GM19043 (cell line): ENCODE measurements around the gene HSPB3.
"Not testable (repeated sequence)": the region's sequence is repeated elsewhere in the genome, so short reads cannot be mapped to it uniquely, and the experiment has no call there.

Source experiments
- ATAC-seq: cut with Tn5 transposase; IDR thresholded peaks from one replicate; pipeline ENCODE4 v1.9.1; 2021; ENCODE audit warnings: low read depth; ENCODE audit not compliant: unreplicated experiment

The HSPB3 gene

DNA sequence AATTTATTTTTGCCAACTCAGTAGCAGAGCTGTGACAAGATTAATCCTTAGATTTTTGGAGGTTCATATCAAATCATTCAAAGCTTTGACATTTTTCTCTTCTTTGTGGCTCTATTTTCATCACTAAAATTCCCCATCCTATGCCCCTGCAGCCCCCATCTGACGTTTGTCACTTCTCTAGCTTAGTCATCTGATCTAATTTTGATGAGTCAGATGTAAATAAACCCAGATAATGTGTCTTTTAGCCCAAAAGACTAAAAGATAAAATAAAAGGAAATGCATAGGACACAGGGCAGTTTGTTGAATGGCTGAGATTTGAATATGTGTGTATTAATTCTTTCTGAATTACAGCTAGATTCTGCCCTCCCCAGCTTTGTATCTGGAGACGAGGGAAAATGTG is 897 bp upstream of the HSPB3 start:
- no peak for ATAC-seq

DNA sequence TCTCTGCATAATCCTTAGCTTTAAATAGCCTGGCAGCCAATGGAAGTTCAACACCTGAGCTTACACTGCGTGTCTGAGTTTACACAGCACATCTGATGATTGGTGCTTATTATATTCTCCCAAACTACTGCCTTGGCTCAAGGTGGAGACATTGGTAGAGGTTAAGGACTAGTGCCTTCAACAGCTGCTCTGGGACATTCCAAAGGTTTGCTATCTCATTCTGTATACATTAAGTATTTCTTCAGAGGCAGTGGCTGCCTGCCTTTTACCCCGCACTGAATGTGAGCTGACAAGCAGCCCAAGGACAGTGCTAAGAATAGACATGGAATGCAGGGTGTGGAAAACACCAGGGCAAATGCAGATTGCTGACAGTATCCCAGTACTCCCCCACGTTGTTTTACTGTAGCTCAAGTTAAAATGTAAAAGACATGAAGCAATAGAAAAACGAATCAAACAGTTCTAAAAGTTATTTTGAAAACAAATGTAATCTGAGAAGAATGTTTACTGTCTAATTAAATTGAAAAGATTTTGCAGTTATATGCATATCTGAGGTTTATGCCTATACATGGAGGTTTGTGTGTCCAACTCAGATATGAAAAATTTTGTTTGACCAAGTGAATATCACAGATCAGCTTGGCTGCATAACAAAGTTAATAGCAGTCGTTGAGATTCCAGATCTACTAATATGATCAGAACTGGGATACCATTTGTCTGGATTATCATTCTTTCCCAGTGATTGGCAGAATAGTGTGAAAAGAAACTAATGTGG is 1.8 kb downstream of the HSPB3 start:
- ATAC-seq: no peak

DNA sequence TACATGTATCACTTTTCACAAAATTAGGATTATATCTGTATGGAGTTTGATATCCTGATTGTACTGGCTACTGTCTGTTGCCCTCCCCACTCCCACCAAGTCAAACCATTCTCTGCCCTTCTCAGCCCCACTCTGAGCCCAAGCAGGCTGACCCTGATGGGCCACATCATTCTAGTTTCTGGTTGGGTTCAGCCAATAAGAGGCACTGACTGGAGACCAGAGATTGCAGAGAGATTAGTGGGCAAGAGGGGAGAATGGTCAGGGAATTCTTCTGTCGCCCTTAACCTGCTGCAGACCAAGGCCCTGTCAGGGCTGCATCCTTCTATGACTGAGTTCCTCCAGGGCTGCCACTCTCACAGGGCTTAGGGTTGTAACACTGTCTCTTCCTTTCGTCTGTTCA is 2.7 kb downstream of the HSPB3 start:
- ATAC-seq: no peak

DNA sequence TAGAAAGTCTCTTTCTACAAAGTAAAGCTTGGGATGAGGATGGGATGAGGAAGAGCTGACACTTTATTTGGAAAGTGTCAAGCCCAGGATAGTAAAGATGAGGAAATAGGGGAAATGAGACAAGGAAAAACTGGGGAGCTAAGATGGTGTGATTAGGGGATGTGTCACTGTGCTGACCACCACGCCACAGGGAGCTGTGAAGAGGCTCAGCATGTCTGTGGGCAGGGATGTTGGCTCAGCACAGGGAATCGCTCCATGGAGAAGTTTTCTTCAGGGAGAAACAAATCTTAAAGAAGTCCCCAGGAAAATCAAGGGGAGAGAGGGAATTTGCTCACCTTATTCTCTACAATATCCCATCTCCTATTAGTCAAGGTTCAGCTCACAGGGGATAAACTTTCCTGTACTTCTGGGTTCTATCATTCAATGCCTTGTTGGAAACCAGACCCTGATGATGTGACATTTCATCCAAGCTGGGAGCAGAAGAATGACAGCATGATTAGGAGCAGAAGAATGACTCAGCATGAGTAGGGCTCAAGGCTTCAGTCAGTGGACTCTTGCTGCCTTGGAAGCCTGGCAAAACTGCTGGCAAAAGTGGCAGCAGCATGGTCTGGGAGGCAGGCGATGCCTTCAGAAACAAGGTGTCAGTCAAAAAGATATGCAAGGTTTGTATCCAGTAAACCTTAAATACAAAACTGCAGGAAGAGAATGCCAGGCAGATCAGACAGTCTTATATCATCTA is 4.9 kb downstream of the HSPB3 start:
- ATAC-seq: no peak

DNA sequence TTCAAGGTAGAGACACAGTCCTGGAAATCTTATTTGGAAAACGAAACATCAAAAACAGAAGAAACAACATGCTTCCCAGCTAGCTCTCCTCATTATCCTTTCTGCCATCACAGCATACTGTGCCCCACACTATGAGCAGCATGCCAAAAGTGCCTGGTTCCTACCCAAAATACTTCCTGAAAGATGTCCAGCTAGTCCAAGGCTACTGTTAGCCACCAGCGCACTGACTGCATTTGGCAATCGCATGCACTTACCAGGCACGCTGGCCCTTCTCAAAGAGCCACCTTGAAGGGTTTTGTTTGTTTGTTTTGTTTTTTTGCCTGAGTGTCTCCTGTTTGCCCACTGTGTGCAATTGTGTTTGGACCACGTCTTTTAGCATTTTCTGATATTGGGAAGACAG is 6.8 kb downstream of the HSPB3 start:
- ATAC-seq: no peak

DNA sequence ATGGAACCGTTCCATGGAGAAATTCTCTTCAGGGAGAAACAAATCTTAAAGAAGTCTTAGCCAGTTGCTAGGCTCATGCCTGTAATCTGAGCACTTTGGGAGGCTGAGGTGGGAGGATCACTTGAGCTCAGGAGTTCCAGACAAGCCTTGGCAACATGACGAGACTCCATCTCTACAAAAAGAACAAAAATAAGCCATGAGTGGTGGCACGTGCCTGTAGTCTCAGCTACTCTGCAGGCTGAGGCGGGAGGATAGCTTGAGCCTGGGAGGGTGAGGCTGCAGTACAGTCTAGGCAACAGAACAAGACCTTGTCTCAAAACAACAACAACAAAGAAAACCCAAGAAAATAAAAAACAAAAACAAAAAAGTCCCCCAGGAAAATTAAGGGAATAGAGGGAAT is 8.2 kb downstream of the HSPB3 start:
- ATAC-seq: no peak

DNA sequence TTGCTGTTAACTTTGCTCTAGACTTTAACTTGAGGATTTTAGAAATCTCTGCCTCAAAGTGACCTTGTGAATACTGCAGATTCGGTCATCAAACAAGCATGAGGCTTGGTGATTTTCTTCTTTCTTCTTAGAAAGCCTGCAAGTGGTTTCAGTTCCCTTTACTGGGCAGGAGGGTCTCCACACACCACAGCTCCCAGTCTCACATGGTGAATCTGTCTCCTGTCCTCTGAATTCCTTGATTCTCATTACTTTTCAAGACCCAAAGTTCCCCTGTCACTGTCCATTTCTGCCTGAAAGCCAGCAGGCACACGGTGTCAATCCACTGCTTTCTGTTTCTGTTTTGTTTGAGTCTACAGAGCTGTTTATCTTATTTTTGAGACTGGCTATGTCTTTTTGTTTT is 14.1 kb downstream of the HSPB3 start:
- ATAC-seq: peak; percentile 67

DNA sequence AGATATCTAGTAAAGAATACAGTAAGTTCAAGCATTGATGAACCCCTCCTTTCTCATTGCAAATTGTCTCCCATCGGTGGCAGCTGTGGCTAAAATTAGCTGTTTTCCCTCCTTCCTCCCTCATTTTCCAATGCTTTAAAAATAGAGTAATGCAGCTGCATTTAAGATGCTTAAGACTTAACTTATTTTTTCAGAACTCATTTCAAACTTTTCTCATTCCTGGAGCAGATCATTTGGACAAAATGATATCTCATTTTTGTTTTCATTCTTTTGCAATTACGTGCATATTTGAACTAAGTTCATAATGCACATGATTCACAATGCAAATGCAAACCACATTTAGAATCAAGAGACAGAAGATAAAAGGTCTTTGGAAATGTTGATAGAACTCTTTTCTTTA is 14.6 kb downstream of the HSPB3 start:
- no peak for ATAC-seq

DNA sequence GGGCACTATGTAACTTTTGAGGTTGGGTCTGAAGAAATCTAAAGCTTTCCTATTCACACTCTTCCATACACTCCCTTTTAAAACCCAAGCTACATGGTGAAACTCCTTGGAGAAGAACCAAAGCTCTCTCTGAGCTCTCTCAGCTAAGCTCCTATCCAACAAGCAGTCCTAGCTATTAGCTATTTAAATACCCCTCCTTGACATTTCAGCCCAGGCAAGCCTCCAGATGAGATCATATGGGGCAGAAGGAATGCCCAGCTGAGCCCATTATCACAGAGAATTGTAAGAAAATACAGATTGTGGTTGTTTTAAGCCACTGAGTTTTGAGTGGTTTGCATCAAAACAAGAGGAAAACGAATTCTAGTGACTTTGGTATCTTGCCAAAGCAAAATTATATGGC is 15.2 kb downstream of the HSPB3 start:
- ATAC-seq: no peak

DNA sequence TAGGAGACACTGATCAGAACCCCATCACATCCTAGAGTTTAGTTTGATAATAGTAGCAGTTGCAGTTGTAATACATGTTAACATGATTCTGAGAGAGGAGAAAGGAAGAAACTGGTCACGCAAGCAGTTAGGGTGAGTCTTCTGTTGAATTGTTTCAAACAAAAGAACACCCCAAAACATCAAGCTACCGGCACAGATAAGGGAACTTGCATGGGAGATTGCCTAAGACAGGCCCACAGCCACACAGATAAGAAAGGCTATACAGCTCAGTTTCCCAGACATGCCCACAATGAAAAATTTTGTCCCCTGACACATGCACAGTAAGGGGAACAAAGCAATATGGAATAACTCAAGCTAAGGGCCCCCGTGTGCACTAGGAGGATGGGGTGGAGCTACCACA is 15.9 kb downstream of the HSPB3 start:
- no peak for ATAC-seq

DNA sequence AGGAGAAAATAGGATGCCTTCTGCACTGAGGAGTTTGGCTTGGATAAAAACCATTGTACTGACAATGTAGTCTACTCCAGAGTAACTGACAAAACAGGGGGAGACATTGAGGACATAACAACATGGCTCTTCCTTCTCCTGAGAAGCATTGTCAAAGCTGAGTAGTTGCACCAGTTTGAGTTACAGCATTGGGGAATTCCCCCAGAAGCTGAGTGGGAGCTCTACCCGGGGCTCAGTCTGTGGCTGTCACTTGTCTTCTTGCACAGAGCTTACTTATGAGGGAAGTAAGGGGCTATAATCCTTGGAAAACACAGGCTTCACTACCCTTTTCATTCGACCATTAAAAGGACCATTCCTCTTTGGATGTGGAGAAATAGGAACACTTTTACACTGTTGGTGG is 21.2 kb downstream of the HSPB3 start:
- no peak for ATAC-seq

DNA sequence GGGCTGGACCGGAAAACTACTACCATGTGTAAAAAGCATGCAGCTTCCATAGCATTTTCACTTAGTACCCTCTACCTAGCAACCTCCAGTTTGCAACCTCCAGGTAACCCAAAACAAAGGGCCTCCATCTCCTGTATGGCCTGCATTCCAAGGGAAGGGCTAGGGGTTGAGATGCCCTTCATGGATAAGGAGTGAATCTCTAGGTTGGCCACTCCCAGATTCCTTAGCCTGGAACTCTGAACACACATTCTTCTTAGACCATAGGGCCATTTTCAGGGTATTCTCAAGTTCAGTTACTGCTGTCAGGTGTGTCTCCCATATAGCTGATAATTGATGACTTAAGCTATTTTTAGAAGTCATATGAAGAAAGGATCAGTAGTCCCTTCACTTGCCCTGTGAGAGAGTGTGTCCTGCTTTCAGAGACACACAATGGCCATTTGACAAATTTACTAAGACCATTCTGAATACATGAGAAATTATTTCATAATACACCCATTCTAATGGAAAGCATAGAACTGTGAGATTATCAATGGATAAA is 22.5 kb downstream of the HSPB3 start:
- no peak for ATAC-seq

DNA sequence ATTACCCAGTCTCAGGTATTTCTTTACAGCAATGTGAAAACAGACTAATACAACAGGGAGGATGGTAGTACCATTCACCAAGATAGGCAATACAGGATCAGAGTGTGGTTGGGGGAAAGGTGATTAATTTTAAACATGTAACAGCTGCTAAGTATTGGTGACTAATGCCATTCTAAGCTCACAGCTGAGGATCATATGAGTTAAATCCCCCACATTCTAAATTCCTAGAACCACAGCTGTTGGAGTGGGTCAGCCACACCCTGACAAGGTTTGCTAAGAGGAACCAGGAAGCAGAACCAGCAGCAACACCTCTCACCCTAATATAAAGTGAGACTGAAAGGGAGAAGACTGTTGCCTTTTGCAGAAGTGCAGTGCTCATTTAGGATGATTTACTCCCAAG is 24.8 kb downstream of the HSPB3 start:
- no peak for ATAC-seq

DNA sequence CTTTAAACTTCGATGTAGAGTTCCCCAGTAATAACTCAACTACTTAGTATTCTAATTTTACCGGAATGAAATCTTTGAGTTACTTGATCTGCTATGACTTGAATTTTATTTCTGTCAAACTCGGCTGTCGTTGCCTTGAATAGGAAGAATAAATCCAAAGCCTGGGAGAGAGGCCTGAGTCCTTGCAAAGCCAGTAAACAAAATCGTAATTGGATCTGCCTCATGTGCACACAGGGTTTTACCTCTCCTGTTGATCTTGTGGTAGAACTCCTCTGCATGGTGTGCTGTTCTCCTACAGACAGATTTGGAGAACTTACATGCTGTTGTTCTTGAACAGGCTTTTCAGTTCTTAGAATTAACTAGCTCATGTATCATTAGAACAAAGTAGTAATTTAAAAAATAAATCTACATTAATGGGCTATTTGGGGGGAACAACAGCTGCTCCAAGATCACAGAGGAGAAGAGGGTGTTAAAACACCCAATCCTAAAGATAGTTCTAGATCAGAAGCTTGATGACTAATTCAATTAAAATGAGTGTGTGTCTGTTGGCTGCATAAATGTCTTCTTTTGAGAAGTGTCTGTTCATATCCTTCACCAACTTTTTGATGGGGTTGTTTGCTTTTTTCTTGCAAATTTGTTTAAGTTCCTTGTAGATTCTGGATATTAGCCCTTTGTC is 28.9 kb downstream of the HSPB3 start:
- no peak for ATAC-seq

DNA sequence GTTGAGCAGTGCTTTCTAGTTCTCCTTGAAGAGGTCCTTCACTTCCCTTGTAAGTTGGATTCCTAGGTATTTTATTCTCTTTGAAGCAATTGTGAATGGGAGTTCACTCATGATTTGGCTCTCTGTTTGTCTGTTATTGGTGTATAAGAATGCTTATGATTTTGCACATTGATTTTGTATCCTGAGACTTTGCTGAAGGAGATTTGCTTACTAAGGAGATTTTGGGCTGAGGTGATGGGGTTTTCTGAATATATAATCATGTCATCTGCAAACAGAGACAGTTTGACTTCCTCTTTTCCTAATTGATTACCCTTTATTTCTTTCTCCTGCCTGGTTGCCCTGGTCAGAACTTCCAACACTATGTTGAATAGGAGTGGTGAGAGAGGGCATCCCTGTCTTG is 30.2 kb downstream of the HSPB3 start:
- not testable (repeated sequence) for ATAC-seq

DNA sequence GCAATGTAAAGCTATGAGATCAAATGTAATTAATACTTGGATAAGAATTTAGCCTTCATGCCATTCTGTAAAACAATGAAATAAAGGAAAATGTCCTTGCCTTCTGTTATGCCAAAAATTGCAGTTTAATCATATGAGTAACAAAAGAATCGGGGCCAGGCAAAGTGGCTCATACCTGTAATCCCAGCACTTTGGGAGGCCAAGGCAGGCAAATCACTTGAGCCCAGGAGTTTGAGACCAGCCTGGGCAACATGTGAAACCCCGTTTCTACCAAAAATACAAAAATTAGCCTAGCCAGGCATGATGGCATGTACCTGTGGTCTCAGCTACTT is 34.1 kb downstream of the HSPB3 start:
- not testable (repeated sequence) for ATAC-seq

DNA sequence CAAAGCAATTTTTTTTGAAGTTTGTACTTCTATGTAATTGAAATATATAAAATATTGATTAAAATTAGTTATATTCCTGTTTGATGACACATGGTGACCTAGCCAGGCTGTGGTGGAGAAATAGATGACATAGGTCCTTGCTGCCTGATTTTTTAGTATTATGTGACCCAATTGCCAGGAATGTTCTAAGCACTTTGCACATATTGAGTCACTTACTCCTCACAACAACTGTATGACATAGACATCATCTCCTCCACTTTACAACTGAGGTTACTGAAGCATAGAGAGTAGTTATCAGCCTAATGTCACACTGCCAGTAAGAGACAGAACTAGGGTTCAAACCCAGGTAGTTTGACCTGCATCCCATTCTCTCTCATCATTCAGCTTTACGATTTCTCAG is 35.8 kb downstream of the HSPB3 start:
- no peak for ATAC-seq

DNA sequence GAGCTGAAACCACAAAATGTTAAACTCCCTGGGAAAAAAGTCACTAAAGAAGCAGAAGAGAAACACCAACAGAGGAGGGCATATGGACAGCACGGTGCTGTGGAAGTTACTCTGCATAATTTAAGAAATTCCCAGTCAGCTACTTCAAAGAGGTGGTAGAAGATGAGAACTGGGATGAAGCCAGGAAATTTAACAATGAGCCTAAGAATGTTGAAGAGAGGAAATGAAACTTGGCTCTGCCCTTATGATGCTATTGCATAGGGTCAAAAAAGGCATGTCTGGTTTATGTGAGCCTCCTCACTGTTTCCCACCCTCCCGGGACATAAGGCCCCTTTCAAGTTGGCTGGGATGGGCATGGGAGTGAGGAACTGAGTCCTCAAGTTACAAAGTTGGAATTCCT is 36.7 kb downstream of the HSPB3 start:
- ATAC-seq: no peak

DNA sequence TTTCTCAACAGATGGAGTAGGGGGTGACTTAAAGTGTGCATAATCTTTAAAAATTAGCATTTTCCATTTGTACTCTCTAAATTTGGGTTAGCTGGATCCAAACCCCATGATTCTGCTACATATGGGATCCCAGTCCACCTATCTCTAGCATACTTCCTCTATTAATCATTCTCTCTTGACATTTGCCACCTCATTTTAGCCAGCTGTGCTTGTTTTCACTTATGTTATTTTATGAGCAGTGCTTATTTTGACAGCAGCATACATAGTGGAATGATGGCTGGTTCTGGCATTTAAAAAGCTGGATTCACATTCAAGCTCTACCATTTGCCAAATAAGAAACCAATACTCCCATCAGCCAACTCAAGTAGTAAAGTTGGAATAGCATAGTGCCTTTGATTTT is 39.5 kb downstream of the HSPB3 start:
- ATAC-seq: no peak
